NCI-H1417 (cell line): ENCODE data around the gene SLC9C2.
"Not testable (repeated sequence)": the region's sequence is repeated elsewhere in the genome, so short reads cannot be mapped to it uniquely, and the experiment has no call there.

Source experiments
- DNase-seq, 3 experiments: peaks; one replicate each; lab custom pipeline; 2025; lab: John Stamatoyannopoulos, UW

The SLC9C2 gene

GRCh38 chr1:173485401-173485800 is 117.5 kb downstream of the SLC9C2 start:
- no peak for DNase-seq

- no peak for DNase-seq
Observed at GRCh38 chr1:173484276-173484675, 118.6 kb downstream of the SLC9C2 start.

GRCh38 chr1:173482683-173483082 is 120.2 kb downstream of the SLC9C2 start:
- no peak for DNase-seq

GRCh38 chr1:173481195-173481772 is 121.6 kb downstream of the SLC9C2 start:
- DNase-seq, result no peak

GRCh38 chr1:173479649-173480048 is 123.2 kb downstream of the SLC9C2 start:
- no peak for DNase-seq

GRCh38 chr1:173478094-173478674 is 124.7 kb downstream of the SLC9C2 start:
- peak in 1 of 3 experiments; percentile 48 for DNase-seq

- DNase-seq, result peak; percentile 78 to 95 (median 91)
Observed at GRCh38 chr1:173477286-173478093, 125.4 kb downstream of the SLC9C2 start, which contains the start of gene PRDX6. Gene PRDX6, plus strand, starts transcription at chr1:173477335. Its CDS starts 63 bp downstream, at chr1:173477398.

- peak; percentile 91 to 98 (median 95) for DNase-seq
Observed at GRCh38 chr1:173476665-173477285, 126.1 kb downstream of the SLC9C2 start.

GRCh38 chr1:173476197-173476664 is 126.6 kb downstream of the SLC9C2 start:
- peak in 1 of 3 experiments; percentile 56 for DNase-seq

- peak in 2 of 3 experiments; percentile 25 to 52 for DNase-seq
Observed at GRCh38 chr1:173475564-173476196, 127.2 kb downstream of the SLC9C2 start.

- DNase-seq, result not testable (repeated sequence)
Observed at GRCh38 chr1:173474780-173475421, 128.0 kb downstream of the SLC9C2 start.

GRCh38 chr1:173474097-173474779 is 128.6 kb downstream of the SLC9C2 start:
- DNase-seq, result no peak

GRCh38 chr1:173473599-173474011 is 129.3 kb downstream of the SLC9C2 start:
- DNase-seq, result no peak

- no peak for DNase-seq
Observed at GRCh38 chr1:173470608-173471007, 132.3 kb downstream of the SLC9C2 start.

GRCh38 chr1:173469656-173470055 is 133.2 kb downstream of the SLC9C2 start:
- no peak for DNase-seq

GRCh38 chr1:173467426-173467825 is 135.4 kb downstream of the SLC9C2 start:
- no peak for DNase-seq

GRCh38 chr1:173464185-173464584 is 138.7 kb downstream of the SLC9C2 start:
- not testable (repeated sequence) for DNase-seq

- DNase-seq, result not testable (repeated sequence)
Observed at GRCh38 chr1:173462666-173463065, 140.2 kb downstream of the SLC9C2 start.

- no peak for DNase-seq
Observed at GRCh38 chr1:173459885-173460284, 143.0 kb downstream of the SLC9C2 start.

- DNase-seq, result no peak
Observed at GRCh38 chr1:173454966-173455524, 147.8 kb downstream of the SLC9C2 start.
